Measurements from ENCODE around the gene PDE10A. TPM values are rescaled to one million over a fixed set of nuclear protein-coding genes. Genes with fewer than 3 reads are reported as not detected.
"Not testable (repeated sequence)": the region's sequence is repeated elsewhere in the genome, so short reads cannot be mapped to it uniquely, and the experiment has no call there.

The PDE10A gene
- total and polyA plus RNA-seq, 2 of the 13 experiments (the other 11 are each of a cell fraction or from before 2014, with no cell fraction given): not detected

DNA sequence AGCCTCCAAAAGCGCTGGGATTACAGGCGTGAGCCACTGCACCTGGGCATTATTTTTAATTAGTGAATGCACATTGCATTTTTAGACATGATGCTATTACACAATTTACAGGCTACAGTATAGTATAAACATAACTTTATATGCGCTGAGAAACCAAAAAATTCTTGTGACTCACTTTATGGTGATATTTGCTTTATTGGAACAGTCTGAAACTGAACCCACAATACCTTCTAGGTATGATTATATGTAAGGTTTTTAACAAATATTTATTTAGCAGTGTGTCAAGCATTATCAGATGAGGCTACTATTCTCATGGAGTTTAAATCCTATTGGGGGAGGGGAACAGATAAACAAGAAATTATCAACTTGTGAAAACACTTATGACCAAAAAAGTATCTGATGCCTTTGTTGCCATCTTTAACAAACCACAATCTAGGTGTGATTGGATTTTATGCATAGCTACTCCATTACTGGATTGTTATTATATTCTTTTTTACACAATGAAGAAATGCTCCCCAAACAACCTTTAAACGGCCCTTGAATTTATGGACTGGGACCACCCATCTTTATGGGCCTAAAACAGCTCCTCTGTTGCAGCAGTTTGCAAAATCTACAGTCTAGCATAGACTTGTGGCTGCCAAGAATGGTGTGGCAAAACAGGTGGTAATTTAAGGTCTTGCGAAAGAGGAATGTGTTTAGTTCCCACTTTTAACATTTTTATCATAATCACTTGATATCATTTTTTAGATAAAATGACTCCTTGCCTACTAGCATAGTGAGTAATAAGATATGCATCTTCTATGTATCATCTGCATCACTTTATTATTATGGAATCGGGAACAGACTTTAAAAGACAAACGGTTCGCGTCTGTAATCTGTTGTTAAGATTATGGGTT lies 194.5 kb downstream of the PDE10A start:
- H3K36me3 ChIP-seq (replicated peaks in 1 of 2; ENCODE audit: control insufficient read depth in 1 of 2, insufficient read depth in 2 of 2, low read length in 2 of 2): no peaks in the 10 kb centered on the region
- in situ Hi-C loops (cut with HindIII; ENCODE audit: extremely low pct_ligation_motif_present, low pct_unique_long_range_greater_than_20kb): no loop called here
- ChIA-PET CTCF (ENCODE audit: low intra/inter-chr PET ratio, low total read pairs) (no interaction called here), POLR2A (no interaction called here)
- H3K27me3 ChIP-seq (ENCODE audit: control insufficient read depth in 1 of 2, insufficient read depth in 2 of 2, low read length in 2 of 2): no peaks in the 10 kb centered on the region
- no peaks in the 10 kb centered on the region for H3K4me1 ChIP-seq (ENCODE audit: insufficient read depth, low read length)
- intact Hi-C loops (cut with micrococcal nuclease; ENCODE audit: unreplicated experiment): no loop called here
- WGBS (ENCODE audit: low lambda C conversion rate): 34% methylated on average over 9 of the region's 9 CpGs
- H2AFZ ChIP-seq (ENCODE audit: low read length): no peak overlapping the region
- TF ChIP-seq CHCHD3 (CRISPR knock-in tag; IDR thresholded peaks at IDR 0.05): no peak
- peak; percentile 12; the same call in 1 of the 2 replicates for TF ChIP-seq CEBPB (IDR thresholded peaks at IDR 0.05; ENCODE audit: borderline replicate concordance, low read depth, low read length)
- DNase-seq (ENCODE audit: low spot score) (no peak), FAIRE-seq (no peak), ATAC-seq (no peak)
- no peak overlapping the region for H3K4me3 ChIP-seq (replicated peaks in 1 of 3; ENCODE audit: insufficient read depth in 1 of 3, low read depth in 2 of 3, low read length in 3 of 3)
- H3K4me2 ChIP-seq (ENCODE audit: low read depth, low read length): no peak overlapping the region
- H3K9me3 ChIP-seq (ENCODE audit: low read length): peaks cover 22% of the 10 kb centered on the region
- no peaks in the 10 kb centered on the region for H4K20me1 ChIP-seq (ENCODE audit: insufficient read depth, low read length)
- BruUV-seq (replicated peaks): no TSS peak
- no peaks in the 10 kb centered on the region for H3K79me2 ChIP-seq (ENCODE audit: insufficient read depth, low read length)
- no peak overlapping the region for H3K27ac ChIP-seq (ENCODE audit: extremely low read length, insufficient read depth, low read length)
- H3K9ac ChIP-seq (ENCODE audit: insufficient read depth, low read depth, low read length): no peak overlapping the region

DNA sequence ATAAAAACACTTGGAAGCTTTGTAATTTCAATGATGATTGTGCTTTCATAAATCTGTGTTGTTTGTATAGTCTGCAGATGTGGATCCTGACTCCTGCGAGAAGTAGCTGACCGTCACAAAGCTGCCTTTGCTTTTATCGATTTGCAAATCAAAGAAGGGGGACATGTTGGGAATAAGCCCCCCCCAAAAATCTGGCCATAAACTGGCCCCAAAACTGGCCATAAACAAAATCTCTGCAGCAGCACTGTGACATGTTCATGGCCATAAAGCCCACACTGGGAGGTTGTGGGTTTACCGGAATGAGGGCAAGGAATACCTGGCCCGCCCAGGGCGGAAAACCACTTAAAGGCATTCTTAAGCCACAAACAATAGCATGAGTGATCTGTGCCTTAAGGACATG lies 199.5 kb downstream of the PDE10A start:
- H3K4me2 ChIP-seq (ENCODE audit: low read depth, low read length); H3K79me2 ChIP-seq (ENCODE audit: insufficient read depth, low read length); H4K20me1 ChIP-seq (ENCODE audit: insufficient read depth, low read length); FAIRE-seq; intact Hi-C loops (cut with micrococcal nuclease; ENCODE audit: unreplicated experiment); H2AFZ ChIP-seq (ENCODE audit: low read length); H3K4me1 ChIP-seq (ENCODE audit: insufficient read depth, low read length); POLR2A ChIA-PET; H3K27ac ChIP-seq (ENCODE audit: extremely low read length, insufficient read depth, low read length); ATAC-seq; DNase-seq (ENCODE audit: low spot score); H3K4me3 ChIP-seq (replicated peaks in 1 of 3; ENCODE audit: insufficient read depth in 1 of 3, low read depth in 2 of 3, low read length in 3 of 3); H3K27me3 ChIP-seq (ENCODE audit: control insufficient read depth in 1 of 2, insufficient read depth in 2 of 2, low read length in 2 of 2); H3K36me3 ChIP-seq (replicated peaks in 1 of 2; ENCODE audit: control insufficient read depth in 1 of 2, insufficient read depth in 2 of 2, low read length in 2 of 2); CTCF ChIA-PET (ENCODE audit: low intra/inter-chr PET ratio, low total read pairs); H3K9ac ChIP-seq (ENCODE audit: insufficient read depth, low read depth, low read length); BruUV-seq (replicated peaks); in situ Hi-C loops (cut with HindIII; ENCODE audit: extremely low pct_ligation_motif_present, low pct_unique_long_range_greater_than_20kb): not testable (repeated sequence)
- peak; percentile 99 for TF ChIP-seq ZNF816 (CRISPR knock-in tag; IDR thresholded peaks at IDR 0.05; ENCODE audit: borderline replicate concordance)
- WGBS (ENCODE audit: low lambda C conversion rate): 79% methylated on average over 6 of the region's 6 CpGs
- H3K9me3 ChIP-seq (ENCODE audit: low read length): peaks cover 40% of the 10 kb centered on the region

DNA sequence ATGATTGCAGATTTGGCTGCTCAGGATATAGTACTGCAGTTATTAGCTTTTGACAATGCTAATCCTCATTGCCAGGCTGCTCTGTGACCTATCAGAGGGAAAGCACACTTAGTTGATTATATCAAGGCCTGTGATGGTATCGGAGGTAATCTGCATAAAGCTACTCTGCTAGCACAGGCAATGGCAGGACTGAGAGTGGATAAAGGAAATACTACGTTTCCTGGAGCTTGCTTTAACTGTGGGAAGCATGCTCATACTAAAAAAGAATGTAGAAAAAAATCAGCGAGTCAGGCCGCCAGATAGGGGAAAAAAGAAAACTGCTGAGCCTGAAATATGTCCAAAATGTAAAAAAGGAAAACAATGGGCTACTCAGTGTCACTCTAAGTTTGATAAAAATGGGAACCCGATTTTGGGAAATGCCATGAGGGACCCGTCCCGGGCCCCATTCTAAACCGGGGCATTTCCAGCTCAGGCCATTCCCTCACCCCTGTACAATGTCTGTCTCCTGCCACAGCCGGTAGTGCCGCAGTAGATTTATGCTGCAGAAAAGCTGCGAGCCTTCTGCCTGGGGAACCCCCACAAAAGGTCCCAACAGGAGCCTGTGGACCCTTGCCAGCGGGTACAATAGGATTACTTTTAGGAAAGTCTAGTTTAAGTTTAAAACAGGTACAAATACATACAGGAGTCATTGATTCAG lies 203.3 kb downstream of the PDE10A start:
- in situ Hi-C loops (cut with HindIII; ENCODE audit: extremely low pct_ligation_motif_present, low pct_unique_long_range_greater_than_20kb); H3K79me2 ChIP-seq (ENCODE audit: insufficient read depth, low read length): not testable (repeated sequence)
- 4% methylated on average over 12 of the region's 12 CpGs for WGBS (ENCODE audit: low lambda C conversion rate)

More for the DNA sequence above, 203.3 kb downstream of the PDE10A start:
- intact Hi-C loops (cut with micrococcal nuclease; ENCODE audit: unreplicated experiment); H3K36me3 ChIP-seq (replicated peaks in 1 of 2; ENCODE audit: control insufficient read depth in 1 of 2, insufficient read depth in 2 of 2, low read length in 2 of 2); H3K9ac ChIP-seq (ENCODE audit: insufficient read depth, low read depth, low read length); FAIRE-seq; BruUV-seq (replicated peaks); H3K27me3 ChIP-seq (ENCODE audit: control insufficient read depth in 1 of 2, insufficient read depth in 2 of 2, low read length in 2 of 2); H4K20me1 ChIP-seq (ENCODE audit: insufficient read depth, low read length); H3K4me1 ChIP-seq (ENCODE audit: insufficient read depth, low read length); POLR2A ChIA-PET; DNase-seq (ENCODE audit: low spot score); ATAC-seq; H3K4me3 ChIP-seq (replicated peaks in 1 of 3; ENCODE audit: insufficient read depth in 1 of 3, low read depth in 2 of 3, low read length in 3 of 3); H3K4me2 ChIP-seq (ENCODE audit: low read depth, low read length); CTCF ChIA-PET (ENCODE audit: low intra/inter-chr PET ratio, low total read pairs); H3K27ac ChIP-seq (ENCODE audit: extremely low read length, insufficient read depth, low read length); H2AFZ ChIP-seq (ENCODE audit: low read length): not testable (repeated sequence)
- H3K9me3 ChIP-seq (ENCODE audit: low read length): peaks cover 29% of the 10 kb centered on the region

All from HepG2 (cell line).